HG02970 (cell line): ENCODE data around the gene MLPH.

Source experiments
- ATAC-seq: cut with Tn5 transposase; IDR thresholded peaks from one replicate; pipeline ENCODE4 v1.9.1; 2021; ENCODE audit warnings: mild to moderate bottlenecking, moderate library complexity, moderate number of reproducible peaks; ENCODE audit not compliant: unreplicated experiment, low FRiP score

The MLPH gene

GRCh38 chr2:237486819-237487448, at the start of gene MLPH:
Gene MLPH (plus strand): TSS chr2:237487251. CDS start chr2:237493427, 6,176 bp downstream.
- no peak for ATAC-seq

GRCh38 chr2:237437566-237437965, 49.5 kb upstream of the MLPH start:
- no peak for ATAC-seq

GRCh38 chr2:237438080-237438940, 48.7 kb upstream of the MLPH start:
- ATAC-seq, result no peak

GRCh38 chr2:237440819-237441281, 46.2 kb upstream of the MLPH start:
- ATAC-seq, result no peak

- ATAC-seq, result no peak
These were observed 45.3 kb upstream of the MLPH start for GRCh38 chr2:237441605-237442274.

- no peak for ATAC-seq
These were observed 43.0 kb upstream of the MLPH start for GRCh38 chr2:237444071-237444470.

- no peak for ATAC-seq
These were observed 41.3 kb upstream of the MLPH start for GRCh38 chr2:237445611-237446337.

- no peak for ATAC-seq
These were observed 40.7 kb upstream of the MLPH start for GRCh38 chr2:237446338-237446665.

- ATAC-seq, result no peak
These were observed 39.6 kb upstream of the MLPH start for GRCh38 chr2:237447496-237447895.

GRCh38 chr2:237448171-237448570, 38.9 kb upstream of the MLPH start:
- ATAC-seq, result no peak

- ATAC-seq, result no peak
These were observed 38.4 kb upstream of the MLPH start for GRCh38 chr2:237448626-237449025.

GRCh38 chr2:237449193-237449881, 37.7 kb upstream of the MLPH start:
- no peak for ATAC-seq

- no peak for ATAC-seq
These were observed 36.9 kb upstream of the MLPH start for GRCh38 chr2:237450108-237450507.

- ATAC-seq, result no peak
These were observed 36.5 kb upstream of the MLPH start for GRCh38 chr2:237450583-237450982.

GRCh38 chr2:237451643-237452469, 35.2 kb upstream of the MLPH start:
- no peak for ATAC-seq

GRCh38 chr2:237452861-237453260, 34.2 kb upstream of the MLPH start:
- no peak for ATAC-seq

GRCh38 chr2:237453671-237454070, 33.4 kb upstream of the MLPH start:
- ATAC-seq, result no peak

- no peak for ATAC-seq
These were observed 31.3 kb upstream of the MLPH start for GRCh38 chr2:237455764-237456163.

- ATAC-seq, result no peak
These were observed 30.7 kb upstream of the MLPH start for GRCh38 chr2:237456200-237456843.
